Hepatocyte (in vitro differentiated cells): ENCODE measurements around the gene CCDC154. TPM values are rescaled to one million over a fixed set of nuclear protein-coding genes. Genes with fewer than 3 reads are reported as not detected.
A peak's percentile ranks its signal among the peaks of the same experiment; 100 is the strongest.

Experiments used
- DNase-seq: peaks from one replicate; pipeline ENCODE4 v3.0.0-alpha.2; 2016; ENCODE audit warnings: low spot score
- H2AFZ ChIP-seq: fragments of 200-600 bp; sonication (generic); 2 replicates; pipeline ENCODE4 v1.6.0; 2016; ENCODE audit warnings: antibody characterized with exemption, mild to moderate bottlenecking
- H3K27ac ChIP-seq: fragments of 200-600 bp; sonication (generic); 2 replicates; pipeline ENCODE4 v1.5.1; 2016; ENCODE audit warnings: mild to moderate bottlenecking
- H3K27me3 ChIP-seq: fragments of 200-600 bp; sonication (generic); 2 replicates; pipeline ENCODE4 v1.6.1; 2016
- H3K36me3 ChIP-seq: fragments of 200-600 bp; sonication (generic); replicated peaks from 2 replicates; pipeline ENCODE4 v1.5.1; 2016; ENCODE audit warnings: low read depth; ENCODE audit not compliant: insufficient read depth
- H3K4me1 ChIP-seq: fragments of 200-600 bp; sonication (generic); 2 replicates; pipeline ENCODE4 v1.5.1; 2016; ENCODE audit warnings: mild to moderate bottlenecking, moderate library complexity; ENCODE audit not compliant: insufficient read depth
- H3K4me2 ChIP-seq: fragments of 200-600 bp; sonication (generic); 2 replicates; pipeline ENCODE4 v1.6.0; 2016
- H3K4me3 ChIP-seq: fragments of 200-600 bp; sonication (generic); 2 replicates; pipeline ENCODE4 v1.5.1; 2016; ENCODE audit warnings: mild to moderate bottlenecking
- H3K79me2 ChIP-seq: fragments of 200-600 bp; sonication (generic); 2 replicates; pipeline ENCODE4 v1.6.0; 2017; ENCODE audit warnings: mild to moderate bottlenecking
- H3K9me2 ChIP-seq: fragments of 200-600 bp; sonication (generic); replicated peaks from 2 replicates; pipeline ENCODE4 v1.6.0; 2017; ENCODE audit warnings: mild to moderate bottlenecking; ENCODE audit not compliant: insufficient read depth
- H3K9me3 ChIP-seq: fragments of 200-600 bp; sonication (generic); 2 replicates; pipeline ENCODE4 v1.5.1; 2016; ENCODE audit warnings: low read depth, mild to moderate bottlenecking
- H4K20me1 ChIP-seq: fragments of 200-600 bp; sonication (generic); 2 replicates; pipeline ENCODE4 v1.6.0; 2016; ENCODE audit warnings: mild to moderate bottlenecking; ENCODE audit not compliant: insufficient read depth, poor library complexity, severe bottlenecking
- CTCF ChIP-seq: fragments of 200-600 bp; sonication (generic); IDR thresholded peaks from 2 replicates; pipeline ENCODE4 v1.5.1; 2016; ENCODE audit warnings: antibody characterized with exemption, mild to moderate bottlenecking; ENCODE audit not compliant: poor library complexity
- EZH2 ChIP-seq: fragments of 200-600 bp; sonication (generic); IDR thresholded peaks from 2 replicates; pipeline ENCODE4 v1.6.1; 2016; ENCODE audit warnings: antibody characterized with exemption, mild to moderate bottlenecking, borderline replicate concordance
- EZH2phosphoT487 ChIP-seq: fragments of 200-600 bp; sonication (generic); IDR thresholded peaks from one replicate; pipeline ENCODE4 v1.6.1; 2018; ENCODE audit warnings: antibody characterized with exemption, mild to moderate bottlenecking, low read depth, moderate library complexity; ENCODE audit not compliant: unreplicated experiment, severe bottlenecking
- WGBS: methylation state at CpG from one replicate; pipeline ENCODE4 v1.1.6; 2016; ENCODE audit warnings: low lambda C conversion rate; ENCODE audit errors: missing lambda C conversion rate; 5-methylcytosine and 5-hydroxymethylcytosine counted together
- polyA plus RNA-seq: library from polyadenylated mRNA; unstranded; fragments of >200 nt; fragmentation: Nextera tagmentation; extraction: Ambion mirVana; gene quantifications from 2 replicates; pipeline ENCODE4 v1.2.1, GENCODE V29; 2016
- total RNA-seq: library from RNA; depleted of rRNA; stranded (reverse); fragments of >200 nt; gene quantifications from 2 replicates; pipeline ENCODE4 v1.2.3, GENCODE V29; 2014

The CCDC154 gene
- total and polyA plus RNA-seq, 2 experiments from 2014 or later, result 0.33 to 1.6 TPM

GRCh38 chr16:1474082-1474795 lies 29.9 kb upstream of the CCDC154 start:
- Histone ChIP-seq H3K36me3 (no peaks in the 10 kb centered on the region), H3K4me2 (peak overlapping the region; percentile 94), H3K4me3 (peak overlapping the region; percentile 88), H3K79me2 (peaks cover 61% of the 10 kb centered on the region), H3K4me1 (peaks cover 14% of the 10 kb centered on the region), H3K9me3 (no peaks in the 10 kb centered on the region), H3K27me3 (no peaks in the 10 kb centered on the region), H3K27ac (peak overlapping the region; percentile 93), H3K9me2 (no peaks in the 10 kb centered on the region), H2AFZ (peak overlapping the region; percentile 99), H4K20me1 (peaks cover 16% of the 10 kb centered on the region)
- 25% methylated on average over 28 of the region's 57 CpGs for WGBS
- TF ChIP-seq EZH2phosphoT487 (no peak), CTCF (no peak), EZH2 (no peak)
- peak; percentile 43 for DNase-seq

- no peaks in the 10 kb centered on the region for H3K9me2 ChIP-seq
- H4K20me1 ChIP-seq, result peaks cover 17% of the 10 kb centered on the region
- no peak overlapping the region for H2AFZ ChIP-seq
- H3K4me3 ChIP-seq, result no peak overlapping the region
- H3K27me3 ChIP-seq, result no peaks in the 10 kb centered on the region
- H3K27ac ChIP-seq, result no peak overlapping the region
- peak overlapping the region; percentile 94 for H3K4me2 ChIP-seq
- no peak for DNase-seq
- no peak for TF ChIP-seq EZH2
- no peaks in the 10 kb centered on the region for H3K36me3 ChIP-seq
- H3K79me2 ChIP-seq, result peaks cover 74% of the 10 kb centered on the region
- WGBS, result 42% methylated on average over 3 of the region's 3 CpGs
- no peaks in the 10 kb centered on the region for H3K9me3 ChIP-seq
- peaks cover 14% of the 10 kb centered on the region for H3K4me1 ChIP-seq
Measured at GRCh38 chr16:1472974-1473373, 28.6 kb upstream of the CCDC154 start.

- DNase-seq, result no peak
- Histone ChIP-seq H3K79me2 (peaks cover 85% of the 10 kb centered on the region), H3K9me2 (no peaks in the 10 kb centered on the region), H3K27ac (no peak overlapping the region), H3K4me1 (peaks cover 14% of the 10 kb centered on the region), H3K4me2 (no peak overlapping the region), H3K27me3 (no peaks in the 10 kb centered on the region), H3K9me3 (no peaks in the 10 kb centered on the region), H2AFZ (no peak overlapping the region), H3K36me3 (no peaks in the 10 kb centered on the region), H3K4me3 (no peak overlapping the region), H4K20me1 (peaks cover 21% of the 10 kb centered on the region)
- no peak for TF ChIP-seq EZH2
- no peak for TF ChIP-seq EZH2phosphoT487
- TF ChIP-seq CTCF, result no peak
- 95% methylated on average over 26 of the region's 26 CpGs for WGBS
Measured at GRCh38 chr16:1471569-1472194, 27.3 kb upstream of the CCDC154 start.

GRCh38 chr16:1470481-1471251 lies 26.3 kb upstream of the CCDC154 start:
- DNase-seq, result no peak
- Histone ChIP-seq H3K27ac (no peak overlapping the region), H3K4me1 (peaks cover 12% of the 10 kb centered on the region), H3K79me2 (peaks cover 88% of the 10 kb centered on the region), H4K20me1 (peaks cover 23% of the 10 kb centered on the region), H3K9me2 (no peaks in the 10 kb centered on the region), H3K4me2 (no peak overlapping the region), H2AFZ (no peak overlapping the region), H3K27me3 (no peaks in the 10 kb centered on the region), H3K9me3 (no peaks in the 10 kb centered on the region), H3K36me3 (no peaks in the 10 kb centered on the region), H3K4me3 (no peak overlapping the region)
- TF ChIP-seq CTCF, result no peak
- TF ChIP-seq EZH2, result no peak
- TF ChIP-seq EZH2phosphoT487, result no peak
- WGBS, result 85% methylated on average over 14 of the region's 14 CpGs
